Mucosa of descending colon (tissue), 3 donors: ENCODE measurements around the gene YTHDC2. TPM values are rescaled to one million over a fixed set of nuclear protein-coding genes. Genes with fewer than 3 reads are reported as not detected.

Source experiments
- ATAC-seq: fragments of 200-7000 bp; cut with Tn5 transposase; one replicate; pipeline ENCODE4 v1.9.1; 2020; ENCODE audit warnings: mild to moderate bottlenecking, moderate library complexity
- DNase-seq, 3 donors: peaks; one replicate each; pipeline ENCODE4 v3.0.0-alpha.2; 2020
- H3K36me3 ChIP-seq: fragments of 200-600 bp; one replicate; pipeline ENCODE4 v1.8.0; 2021; ENCODE audit warnings: low read depth, mild to moderate bottlenecking
- H3K4me1 ChIP-seq: fragments of 200-600 bp; one replicate; pipeline ENCODE4 v1.8.0; 2021; ENCODE audit warnings: low read depth, mild to moderate bottlenecking
- H3K4me3 ChIP-seq: fragments of 200-600 bp; one replicate; pipeline ENCODE4 v1.8.0; 2021; ENCODE audit warnings: mild to moderate bottlenecking
- H3K9me3 ChIP-seq: fragments of 200-600 bp; one replicate; pipeline ENCODE4 v1.8.0; 2021; ENCODE audit warnings: mild to moderate bottlenecking
- intact Hi-C, 2 donors: fragments of 100-400 bp; cut with DNase I in 1 of 2; cut with micrococcal nuclease in 1 of 2; formaldehyde crosslinking; loops; one replicate each; pipeline versions ENCODE4 v1.11.0 to v1.11.1; 2022; cut with DNase I, micrococcal nuclease
- total RNA-seq, 3 donors: library from RNA; stranded (reverse); fragmentation: NEBNext Ultra II Directional in 2 of 3; extraction: Animal tissue kit (Norgen Biotek cat#: 25700) in 2 of 3; gene quantifications; one replicate each; pipeline versions ENCODE4 v1.2.1 to v1.2.4, GENCODE V29; 2021 to 2023
- TF ChIP-seq, protein P1 (sequence below): fragments of 200-600 bp; IDR thresholded peaks from one replicate; pipeline ENCODE4 v1.8.0; 2022; ENCODE audit warnings: antibody characterized with exemption, mild to moderate bottlenecking
- donor health status: DM: no; HTN: no; CAD: no; lungs with moderate emphysema.
- donor health status: DM: no; HTN: no; CAD: no.
- donor health status: DM: no; HTN: yes; CAD: no.

YTHDC2 gene
- total RNA-seq, 3 donors from 2014 or later, result 19.3 to 23.5 (median 22.4) TPM

GRCh38 chr5:113634957-113635356 is 121.5 kb downstream of the YTHDC2 start:
- H3K4me3 ChIP-seq, result no peak overlapping the region
- no peak for ATAC-seq
- no peaks in the 10 kb centered on the region for H3K4me1 ChIP-seq
- DNase-seq, result no peak
- no peaks in the 10 kb centered on the region for H3K9me3 ChIP-seq
- intact Hi-C loops, result no loop called here
- H3K36me3 ChIP-seq, result no peaks in the 10 kb centered on the region
- TF ChIP-seq, protein P1, sequence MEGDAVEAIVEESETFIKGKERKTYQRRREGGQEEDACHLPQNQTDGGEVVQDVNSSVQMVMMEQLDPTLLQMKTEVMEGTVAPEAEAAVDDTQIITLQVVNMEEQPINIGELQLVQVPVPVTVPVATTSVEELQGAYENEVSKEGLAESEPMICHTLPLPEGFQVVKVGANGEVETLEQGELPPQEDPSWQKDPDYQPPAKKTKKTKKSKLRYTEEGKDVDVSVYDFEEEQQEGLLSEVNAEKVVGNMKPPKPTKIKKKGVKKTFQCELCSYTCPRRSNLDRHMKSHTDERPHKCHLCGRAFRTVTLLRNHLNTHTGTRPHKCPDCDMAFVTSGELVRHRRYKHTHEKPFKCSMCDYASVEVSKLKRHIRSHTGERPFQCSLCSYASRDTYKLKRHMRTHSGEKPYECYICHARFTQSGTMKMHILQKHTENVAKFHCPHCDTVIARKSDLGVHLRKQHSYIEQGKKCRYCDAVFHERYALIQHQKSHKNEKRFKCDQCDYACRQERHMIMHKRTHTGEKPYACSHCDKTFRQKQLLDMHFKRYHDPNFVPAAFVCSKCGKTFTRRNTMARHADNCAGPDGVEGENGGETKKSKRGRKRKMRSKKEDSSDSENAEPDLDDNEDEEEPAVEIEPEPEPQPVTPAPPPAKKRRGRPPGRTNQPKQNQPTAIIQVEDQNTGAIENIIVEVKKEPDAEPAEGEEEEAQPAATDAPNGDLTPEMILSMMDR, result no peak

DNA sequence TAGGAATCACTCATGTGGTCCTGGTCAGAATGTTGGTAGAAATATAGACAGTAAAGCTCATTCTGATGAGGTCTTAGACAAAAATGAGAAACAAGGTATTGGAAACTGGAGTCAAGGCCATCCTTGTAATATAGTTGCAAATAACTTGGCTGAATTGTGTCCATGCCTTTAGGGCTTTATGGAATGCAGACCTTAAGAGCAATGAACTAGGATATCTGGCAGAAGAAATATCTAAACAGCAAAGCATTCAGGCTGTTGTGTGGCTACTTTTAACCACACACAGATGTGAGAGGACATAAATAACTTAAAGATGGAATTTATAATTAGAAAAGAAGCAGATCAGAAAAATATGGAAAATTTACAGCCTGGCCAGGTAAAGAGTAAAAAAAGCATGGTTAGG is 128.2 kb downstream of the YTHDC2 start:
- DNase-seq, result no peak
- intact Hi-C loops, result no loop called here

More for the DNA sequence above, 128.2 kb downstream of the YTHDC2 start:
- Histone ChIP-seq H3K36me3 (no peaks in the 10 kb centered on the region), H3K4me1 (no peaks in the 10 kb centered on the region), H3K4me3 (no peak overlapping the region), H3K9me3 (no peaks in the 10 kb centered on the region)
- ATAC-seq, result no peak
- TF ChIP-seq, protein P1, result no peak

Other genes starting within 250 kb of the YTHDC2 start
- gene TSSK1B, start 78.7 kb upstream of the YTHDC2 start, total RNA-seq, result under 1 TPM in 1 of 3 donors, not detected in 2; 0.12 TPM
- gene MCC, start 25.2 kb upstream of the YTHDC2 start, total RNA-seq, result 1 to 10 TPM; 1.5 to 7.4 (median 4.4) TPM